Measurements from ENCODE around the gene TERT. TPM values are rescaled to one million over a fixed set of nuclear protein-coding genes. Genes with fewer than 3 reads are reported as not detected.
"Not testable (repeated sequence)": the region's sequence is repeated elsewhere in the genome, so short reads cannot be mapped to it uniquely, and the experiment has no call there.

The TERT gene
- total RNA-seq, 1 donor from 2014 or later: not detected

- no peaks in the 10 kb centered on the region for H3K4me1 Mint-ChIP-seq (ENCODE audit: low read depth)
- H3K27me3 Mint-ChIP-seq (ENCODE audit: low read depth): peaks cover 42% of the 10 kb centered on the region
- peaks cover 4% of the 10 kb centered on the region for H3K36me3 Mint-ChIP-seq (ENCODE audit: low read depth)
- DNase-seq (ENCODE audit: low spot score): no peak
- H3K4me3 Mint-ChIP-seq (ENCODE audit: unreplicated experiment): no peak overlapping the region
- no peak for TF ChIP-seq CTCF (IDR thresholded peaks at IDR 0.05)
- H3K9me3 Mint-ChIP-seq (ENCODE audit: low read depth): peaks cover 9% of the 10 kb centered on the region
- H3K27ac Mint-ChIP-seq (ENCODE audit: unreplicated experiment): no peak overlapping the region
Observed at GRCh38 chr5:1292846-1293415, 1.9 kb downstream of the TERT start.

GRCh38 chr5:1292139-1292538 is 2.7 kb downstream of the TERT start:
- TF ChIP-seq CTCF (IDR thresholded peaks at IDR 0.05): no peak
- peaks cover 14% of the 10 kb centered on the region for H3K9me3 Mint-ChIP-seq (ENCODE audit: low read depth)
- DNase-seq (ENCODE audit: low spot score): no peak
- H3K4me1 Mint-ChIP-seq (ENCODE audit: low read depth): no peaks in the 10 kb centered on the region
- peaks cover 5% of the 10 kb centered on the region for H3K36me3 Mint-ChIP-seq (ENCODE audit: low read depth)
- H3K27ac Mint-ChIP-seq (ENCODE audit: unreplicated experiment): no peak overlapping the region
- peaks cover 39% of the 10 kb centered on the region for H3K27me3 Mint-ChIP-seq (ENCODE audit: low read depth)
- no peak overlapping the region for H3K4me3 Mint-ChIP-seq (ENCODE audit: unreplicated experiment)

GRCh38 chr5:1291611-1292080 is 3.2 kb downstream of the TERT start:
- H3K27ac Mint-ChIP-seq (ENCODE audit: unreplicated experiment): no peak overlapping the region
- H3K9me3 Mint-ChIP-seq (ENCODE audit: low read depth): peaks cover 14% of the 10 kb centered on the region
- TF ChIP-seq CTCF (IDR thresholded peaks at IDR 0.05): no peak
- H3K4me3 Mint-ChIP-seq (ENCODE audit: unreplicated experiment): no peak overlapping the region
- no peaks in the 10 kb centered on the region for H3K4me1 Mint-ChIP-seq (ENCODE audit: low read depth)
- peaks cover 5% of the 10 kb centered on the region for H3K36me3 Mint-ChIP-seq (ENCODE audit: low read depth)
- peaks cover 35% of the 10 kb centered on the region for H3K27me3 Mint-ChIP-seq (ENCODE audit: low read depth)
- peak; percentile 77 for DNase-seq (ENCODE audit: low spot score)

GRCh38 chr5:1290956-1291355 is 3.9 kb downstream of the TERT start:
- not testable (repeated sequence) for H3K27ac Mint-ChIP-seq (ENCODE audit: unreplicated experiment); H3K4me1 Mint-ChIP-seq (ENCODE audit: low read depth); H3K36me3 Mint-ChIP-seq (ENCODE audit: low read depth); H3K4me3 Mint-ChIP-seq (ENCODE audit: unreplicated experiment)
- Mint-ChIP-seq H3K27me3 (ENCODE audit: low read depth) (peaks cover 28% of the 10 kb centered on the region), H3K9me3 (ENCODE audit: low read depth) (peaks cover 14% of the 10 kb centered on the region)
- peak; percentile 79 for DNase-seq (ENCODE audit: low spot score)

- not testable (repeated sequence) for H3K27ac Mint-ChIP-seq (ENCODE audit: unreplicated experiment); H3K4me3 Mint-ChIP-seq (ENCODE audit: unreplicated experiment); H3K4me1 Mint-ChIP-seq (ENCODE audit: low read depth); DNase-seq (ENCODE audit: low spot score); H3K36me3 Mint-ChIP-seq (ENCODE audit: low read depth)
- Mint-ChIP-seq H3K9me3 (ENCODE audit: low read depth) (peaks cover 14% of the 10 kb centered on the region), H3K27me3 (ENCODE audit: low read depth) (peaks cover 27% of the 10 kb centered on the region)
Observed at GRCh38 chr5:1289559-1289958, 5.3 kb downstream of the TERT start.

- no peak for DNase-seq (ENCODE audit: low spot score)
- Mint-ChIP-seq H3K4me1 (ENCODE audit: low read depth) (no peaks in the 10 kb centered on the region), H3K9me3 (ENCODE audit: low read depth) (peaks cover 14% of the 10 kb centered on the region), H3K27me3 (ENCODE audit: low read depth) (peaks cover 26% of the 10 kb centered on the region), H3K27ac (ENCODE audit: unreplicated experiment) (no peak overlapping the region), H3K4me3 (ENCODE audit: unreplicated experiment) (no peak overlapping the region), H3K36me3 (ENCODE audit: low read depth) (peaks cover 5% of the 10 kb centered on the region)
- TF ChIP-seq CTCF (IDR thresholded peaks at IDR 0.05): no peak
Observed at GRCh38 chr5:1288439-1289335, 6.2 kb downstream of the TERT start.
